Measurements from ENCODE around the gene PRKCE.

The PRKCE gene

DNA sequence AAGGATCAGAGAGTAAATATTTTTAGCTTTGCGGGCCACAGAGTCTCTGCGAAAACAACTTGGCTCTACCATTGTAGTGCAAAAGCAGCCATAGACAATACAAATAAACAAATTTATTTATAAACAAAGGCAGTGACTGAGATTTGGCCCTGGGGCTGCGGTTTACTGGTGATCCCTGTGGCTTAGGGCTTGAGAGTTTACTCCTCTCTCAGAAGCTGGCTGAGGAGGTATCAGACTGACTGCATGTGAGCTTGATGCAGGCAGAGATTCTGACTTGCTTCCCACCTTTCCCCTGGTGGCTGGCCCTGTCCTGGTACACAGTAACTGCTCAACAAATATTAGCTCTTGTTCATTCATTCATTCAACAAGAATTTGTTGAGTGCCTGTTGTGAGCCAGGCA is 81.5 kb downstream of the PRKCE start:
- H3K36me3 ChIP-seq (ENCODE audit: insufficient read depth, insufficient read length, low read length): no peaks in the 10 kb centered on the region
- no peak overlapping the region for H3K9ac ChIP-seq (ENCODE audit: insufficient read length, low read depth)
- H3K4me1 ChIP-seq (ENCODE audit: insufficient read depth, insufficient read length): no peaks in the 10 kb centered on the region
- no peak overlapping the region for H3K4me3 ChIP-seq (ENCODE audit: insufficient read length, low read depth)
- no peaks in the 10 kb centered on the region for H3K27me3 ChIP-seq (ENCODE audit: insufficient read depth, insufficient read length)
- no peaks in the 10 kb centered on the region for H3K9me3 ChIP-seq (ENCODE audit: insufficient read depth, low read length)
- no peak for TF ChIP-seq YY1 (IDR thresholded peaks at IDR 0.05; ENCODE audit: insufficient read depth, insufficient read length)
- no peak for TF ChIP-seq SUZ12 (IDR thresholded peaks at IDR 0.05; ENCODE audit: extremely low read depth, insufficient read depth, insufficient read length)
- no peak for TF ChIP-seq ZNF274 (IDR thresholded peaks at IDR 0.05; ENCODE audit: low read depth, low read length)
- DNase-seq (ENCODE audit: low read depth, low spot score): no peak

DNA sequence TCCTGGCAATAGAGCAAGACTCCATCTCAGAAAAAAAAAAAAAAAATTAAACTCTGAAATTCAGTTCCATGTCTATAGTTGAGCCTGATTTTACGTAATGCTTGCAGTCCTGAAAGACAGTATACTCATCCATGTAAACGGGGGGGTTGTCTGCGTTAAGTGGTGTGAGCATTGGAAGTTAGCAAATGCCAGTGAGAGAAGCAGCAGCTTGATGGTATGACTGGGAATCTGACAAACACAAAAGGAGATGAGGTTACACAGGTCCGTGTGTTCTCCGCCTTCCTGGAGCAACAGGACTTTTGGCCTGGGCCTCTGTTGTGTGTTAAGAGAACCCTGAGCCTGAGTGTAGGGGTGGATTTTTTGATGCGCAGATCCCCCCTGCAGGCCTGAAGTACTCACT is 82.9 kb downstream of the PRKCE start:
- no peak for DNase-seq (ENCODE audit: low read depth, low spot score)
- H3K9me3 ChIP-seq (ENCODE audit: insufficient read depth, low read length): no peaks in the 10 kb centered on the region
- no peaks in the 10 kb centered on the region for H3K4me1 ChIP-seq (ENCODE audit: insufficient read depth, insufficient read length)
- no peaks in the 10 kb centered on the region for H3K36me3 ChIP-seq (ENCODE audit: insufficient read depth, insufficient read length, low read length)
- H3K27me3 ChIP-seq (ENCODE audit: insufficient read depth, insufficient read length): no peaks in the 10 kb centered on the region
- TF ChIP-seq SUZ12 (IDR thresholded peaks at IDR 0.05; ENCODE audit: extremely low read depth, insufficient read depth, insufficient read length) (no peak), ZNF274 (IDR thresholded peaks at IDR 0.05; ENCODE audit: low read depth, low read length) (no peak), YY1 (IDR thresholded peaks at IDR 0.05; ENCODE audit: insufficient read depth, insufficient read length) (no peak)
- no peak overlapping the region for H3K4me3 ChIP-seq (ENCODE audit: insufficient read length, low read depth)
- no peak overlapping the region for H3K9ac ChIP-seq (ENCODE audit: insufficient read length, low read depth)

DNA sequence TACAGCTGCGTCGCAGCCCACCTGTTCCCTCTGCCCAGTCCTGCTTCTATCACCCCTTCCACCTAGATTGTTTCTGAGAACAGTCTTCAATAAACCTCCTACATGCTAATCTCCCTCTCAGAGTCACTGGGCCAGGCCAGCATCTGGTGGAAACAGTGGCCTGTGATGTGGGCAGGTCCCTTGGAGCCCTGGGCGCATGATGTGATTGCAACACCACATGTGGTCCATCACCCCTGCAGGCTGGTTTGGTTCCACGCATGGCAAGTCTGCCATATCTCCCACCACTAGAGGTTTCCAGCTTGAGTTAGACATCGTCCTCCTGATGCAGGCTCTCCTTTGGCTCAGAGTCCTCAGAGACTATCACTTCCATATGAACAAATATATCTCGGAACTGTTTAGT is 83.5 kb downstream of the PRKCE start:
- Histone ChIP-seq H3K4me1 (ENCODE audit: insufficient read depth, insufficient read length) (no peaks in the 10 kb centered on the region), H3K27me3 (ENCODE audit: insufficient read depth, insufficient read length) (no peaks in the 10 kb centered on the region), H3K4me3 (ENCODE audit: insufficient read length, low read depth) (no peak overlapping the region), H3K9ac (ENCODE audit: insufficient read length, low read depth) (no peak overlapping the region), H3K36me3 (ENCODE audit: insufficient read depth, insufficient read length, low read length) (no peaks in the 10 kb centered on the region), H3K9me3 (ENCODE audit: insufficient read depth, low read length) (no peaks in the 10 kb centered on the region)
- DNase-seq (ENCODE audit: low read depth, low spot score): no peak
- TF ChIP-seq ZNF274 (IDR thresholded peaks at IDR 0.05; ENCODE audit: low read depth, low read length): no peak
- no peak for TF ChIP-seq SUZ12 (IDR thresholded peaks at IDR 0.05; ENCODE audit: extremely low read depth, insufficient read depth, insufficient read length)
- TF ChIP-seq YY1 (IDR thresholded peaks at IDR 0.05; ENCODE audit: insufficient read depth, insufficient read length): no peak

DNA sequence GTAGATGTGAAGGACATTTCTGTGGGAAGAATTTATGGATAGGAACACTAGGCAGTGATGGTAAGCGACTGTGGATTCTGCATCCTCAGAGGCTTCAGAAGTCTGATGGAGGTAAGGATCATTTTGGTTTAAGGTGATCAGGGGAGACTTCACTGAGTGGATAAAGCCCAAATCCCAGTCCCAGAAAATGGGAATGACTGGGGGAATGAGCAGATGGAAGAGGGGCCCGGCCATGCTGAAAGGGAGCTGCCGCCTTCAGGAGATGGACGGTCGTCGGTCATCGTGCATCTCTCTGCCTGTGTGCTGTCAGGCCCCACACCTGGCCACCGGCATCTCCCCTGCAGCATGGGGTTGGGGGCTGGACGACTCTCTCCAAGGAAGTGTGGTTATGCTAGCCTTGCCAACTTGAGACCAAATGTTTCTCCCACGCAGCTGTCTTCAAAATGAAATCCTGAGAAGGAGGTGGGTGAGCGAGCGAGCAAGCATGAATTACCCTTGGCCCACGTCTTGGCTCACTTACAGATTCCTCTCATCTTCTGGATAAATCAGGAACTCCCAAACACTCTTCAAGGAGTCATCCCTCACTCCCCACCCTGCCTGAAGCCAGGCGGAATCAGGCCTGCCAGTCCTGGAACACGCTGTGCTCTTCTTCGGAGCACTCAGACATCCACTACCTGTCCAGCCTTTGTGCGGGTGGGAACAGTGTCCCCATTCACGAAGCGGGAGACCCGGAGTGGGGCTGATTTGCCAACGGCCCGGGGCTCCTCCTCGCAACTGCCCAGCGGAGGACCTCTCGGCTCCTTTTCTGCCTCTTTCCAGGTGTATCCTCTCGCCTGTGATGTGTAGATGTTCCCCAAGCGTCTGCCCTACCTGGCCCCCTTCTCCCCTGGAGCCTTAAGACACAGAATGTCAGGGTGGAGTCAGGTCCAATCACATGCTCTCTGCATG is 85.6 kb downstream of the PRKCE start:
- Histone ChIP-seq H3K27me3 (ENCODE audit: insufficient read depth, insufficient read length) (no peaks in the 10 kb centered on the region), H3K36me3 (ENCODE audit: insufficient read depth, insufficient read length, low read length) (no peaks in the 10 kb centered on the region), H3K9ac (ENCODE audit: insufficient read length, low read depth) (no peak overlapping the region), H3K9me3 (ENCODE audit: insufficient read depth, low read length) (no peaks in the 10 kb centered on the region), H3K4me1 (ENCODE audit: insufficient read depth, insufficient read length) (no peaks in the 10 kb centered on the region), H3K4me3 (ENCODE audit: insufficient read length, low read depth) (no peak overlapping the region)
- no peak for DNase-seq (ENCODE audit: low read depth, low spot score)
- TF ChIP-seq ZNF274 (IDR thresholded peaks at IDR 0.05; ENCODE audit: low read depth, low read length): no peak
- no peak for TF ChIP-seq SUZ12 (IDR thresholded peaks at IDR 0.05; ENCODE audit: extremely low read depth, insufficient read depth, insufficient read length)
- TF ChIP-seq YY1 (IDR thresholded peaks at IDR 0.05; ENCODE audit: insufficient read depth, insufficient read length): no peak

DNA sequence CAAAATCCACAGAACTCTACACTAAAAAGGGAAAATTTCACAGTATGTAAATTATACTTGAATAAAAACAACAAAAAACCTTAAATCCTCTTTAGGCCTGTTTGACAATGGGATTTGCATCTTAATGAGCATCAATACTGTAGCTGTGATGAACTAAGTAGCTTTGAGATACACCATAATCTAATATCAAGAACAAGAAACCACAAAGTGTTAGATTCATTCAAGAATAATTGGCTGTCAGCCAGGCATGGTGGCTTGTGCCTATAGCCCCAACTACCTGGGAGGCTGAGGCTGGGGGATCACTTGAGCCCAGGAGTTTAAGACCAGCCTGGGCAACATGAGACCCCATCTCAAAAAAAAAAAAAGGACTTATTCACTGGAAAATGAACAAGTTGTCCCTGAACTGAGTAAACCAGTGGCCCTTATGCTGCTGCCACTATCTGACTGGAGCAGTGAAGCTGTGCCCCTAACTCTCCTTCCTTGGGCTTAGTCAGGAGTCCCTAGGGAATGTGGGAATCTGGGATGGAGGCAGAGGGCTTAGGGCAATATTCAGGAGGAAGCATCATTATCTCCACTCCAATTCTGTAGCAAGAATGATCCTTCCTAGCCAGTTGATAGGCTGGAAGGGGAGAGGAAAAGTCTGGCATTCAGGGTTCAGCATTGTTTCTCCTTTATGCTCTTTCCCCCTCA is 88.5 kb downstream of the PRKCE start:
- H3K36me3 ChIP-seq (ENCODE audit: insufficient read depth, insufficient read length, low read length): no peaks in the 10 kb centered on the region
- no peak for DNase-seq (ENCODE audit: low read depth, low spot score)
- H3K9ac ChIP-seq (ENCODE audit: insufficient read length, low read depth): no peak overlapping the region
- no peaks in the 10 kb centered on the region for H3K4me1 ChIP-seq (ENCODE audit: insufficient read depth, insufficient read length)
- no peak overlapping the region for H3K4me3 ChIP-seq (ENCODE audit: insufficient read length, low read depth)
- no peaks in the 10 kb centered on the region for H3K27me3 ChIP-seq (ENCODE audit: insufficient read depth, insufficient read length)
- H3K9me3 ChIP-seq (ENCODE audit: insufficient read depth, low read length): no peaks in the 10 kb centered on the region
- TF ChIP-seq YY1 (IDR thresholded peaks at IDR 0.05; ENCODE audit: insufficient read depth, insufficient read length): no peak
- TF ChIP-seq ZNF274 (IDR thresholded peaks at IDR 0.05; ENCODE audit: low read depth, low read length): no peak
- no peak for TF ChIP-seq SUZ12 (IDR thresholded peaks at IDR 0.05; ENCODE audit: extremely low read depth, insufficient read depth, insufficient read length)

DNA sequence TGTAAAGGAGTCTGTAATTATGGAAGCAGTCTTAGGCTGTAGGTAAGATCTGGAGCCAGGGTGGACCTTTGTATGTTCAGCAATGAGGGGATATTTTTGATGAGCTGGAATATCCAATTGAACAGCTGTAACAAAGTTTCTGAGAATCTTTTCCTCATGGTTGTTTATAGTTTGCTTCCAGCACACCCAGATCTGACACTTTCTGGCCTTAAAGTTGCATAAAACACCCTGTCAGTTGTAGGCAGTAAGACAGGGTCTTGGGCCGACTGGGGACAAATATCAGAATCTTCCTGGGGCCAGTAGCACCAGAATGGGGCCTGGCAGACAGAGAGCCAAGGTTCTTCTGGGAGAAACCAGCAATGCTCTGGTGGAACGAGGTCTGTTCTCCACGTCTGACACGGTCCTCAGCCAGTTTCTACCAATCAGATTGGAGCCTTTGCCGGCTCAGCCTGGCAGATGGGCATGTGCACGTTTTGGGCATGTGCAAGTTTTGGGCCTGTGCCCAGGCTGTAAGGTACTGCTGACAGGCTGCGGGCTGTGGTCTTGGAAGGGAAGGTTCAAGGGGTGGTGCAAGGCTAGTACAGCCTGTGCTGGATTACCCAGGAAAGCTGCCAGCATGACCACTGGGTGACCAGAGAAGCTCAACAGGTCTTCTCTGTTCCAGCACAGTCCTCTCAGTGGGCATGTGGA is 89.8 kb downstream of the PRKCE start:
- Histone ChIP-seq H3K4me3 (ENCODE audit: insufficient read length, low read depth) (no peak overlapping the region), H3K27me3 (ENCODE audit: insufficient read depth, insufficient read length) (no peaks in the 10 kb centered on the region), H3K4me1 (ENCODE audit: insufficient read depth, insufficient read length) (no peaks in the 10 kb centered on the region)

More for the DNA sequence above, 89.8 kb downstream of the PRKCE start:
- H3K9ac ChIP-seq (ENCODE audit: insufficient read length, low read depth): no peak overlapping the region
- TF ChIP-seq ZNF274 (IDR thresholded peaks at IDR 0.05; ENCODE audit: low read depth, low read length): no peak
- no peak for TF ChIP-seq SUZ12 (IDR thresholded peaks at IDR 0.05; ENCODE audit: extremely low read depth, insufficient read depth, insufficient read length)
- no peak for TF ChIP-seq YY1 (IDR thresholded peaks at IDR 0.05; ENCODE audit: insufficient read depth, insufficient read length)
- H3K9me3 ChIP-seq (ENCODE audit: insufficient read depth, low read length): no peaks in the 10 kb centered on the region
- no peak for DNase-seq (ENCODE audit: low read depth, low spot score)
- H3K36me3 ChIP-seq (ENCODE audit: insufficient read depth, insufficient read length, low read length): no peaks in the 10 kb centered on the region

Data from NT2/D1 (cell line).